Ascending aorta (tissue), 2 donors: ENCODE results near the gene KIR3DL3. TPM values are rescaled to one million over a fixed set of nuclear protein-coding genes. Genes with fewer than 3 reads are reported as not detected.
"Not testable (repeated sequence)": the region's sequence is repeated elsewhere in the genome, so short reads cannot be mapped to it uniquely, and the experiment has no call there.

ENCODE experiments used
- DNase-seq, 2 donors: peaks; one replicate each; pipeline ENCODE4 v3.0.0-alpha.2; 2019; ENCODE audit warnings: low spot score in 2 of 2
- H3K27ac ChIP-seq, 2 donors: fragments of 200-600 bp; sonication (generic); one replicate each; pipeline ENCODE4 v1.5.1; 2016 to 2017; ENCODE audit warnings: mild to moderate bottlenecking in 1 of 2
- H3K27me3 ChIP-seq: fragments of 200-600 bp; sonication (generic); one replicate; pipeline ENCODE4 v1.5.1; 2017
- H3K36me3 ChIP-seq, 2 donors: fragments of 200-600 bp; sonication (generic); one replicate each; pipeline ENCODE4 v1.5.1; 2016
- H3K4me1 ChIP-seq, 2 donors: fragments of 200-600 bp; sonication (generic); one replicate each; pipeline ENCODE4 v1.5.1; 2016 to 2017; ENCODE audit warnings: mild to moderate bottlenecking in 1 of 2
- H3K4me3 ChIP-seq, 2 donors: fragments of 200-600 bp; sonication (generic); one replicate each; pipeline ENCODE4 v1.5.1; 2016 to 2017; ENCODE audit warnings: mild to moderate bottlenecking in 1 of 2
- H3K9me3 ChIP-seq, 2 donors: fragments of 200-600 bp; sonication (generic); one replicate each; pipeline ENCODE4 v1.5.1; 2016
- CTCF ChIP-seq, 3 experiments: fragments of 200-600 bp in 2 of 3; fragments of 450-650 bp in 1 of 3; sonication (generic) in 2 of 3; IDR thresholded peaks; one replicate each; pipeline ENCODE4 v1.5.1; 2016 to 2019; ENCODE audit warnings: antibody characterized with exemption in 3 of 3, mild to moderate bottlenecking in 1 of 3, moderate library complexity in 1 of 3
- intact Hi-C: fragments of 100-400 bp; cut with DNase I; formaldehyde crosslinking; loops from one replicate; pipeline ENCODE4 v1.15.1; 2023
- total RNA-seq: library from RNA; depleted of rRNA; stranded (reverse); fragments of >200 nt; gene quantifications from one replicate; pipeline ENCODE4 v1.1.0, GENCODE V29; 2016

The KIR3DL3 gene
- total RNA-seq, 1 donor from 2014 or later, result not detected

- no peak for DNase-seq
- Histone ChIP-seq H3K4me1 (no peaks in the 10 kb centered on the region), H3K27me3 (no peaks in the 10 kb centered on the region), H3K36me3 (no peaks in the 10 kb centered on the region), H3K27ac (no peak overlapping the region), H3K9me3 (no peaks in the 10 kb centered on the region), H3K4me3 (no peak overlapping the region)
- TF ChIP-seq CTCF (IDR thresholded peaks at IDR 0.05), result no peak
- intact Hi-C loops, result no loop called here
Observed at GRCh38 chr19:54704928-54705327, 19.3 kb upstream of the KIR3DL3 start.

- no peaks in the 10 kb centered on the region for H3K36me3 ChIP-seq
- H3K4me1 ChIP-seq, result no peaks in the 10 kb centered on the region
- H3K4me3 ChIP-seq, result no peak overlapping the region
- no peak for TF ChIP-seq CTCF (IDR thresholded peaks at IDR 0.05)
- intact Hi-C loops, result no loop called here
- no peaks in the 10 kb centered on the region for H3K9me3 ChIP-seq
- no peak for DNase-seq
- H3K27me3 ChIP-seq, result no peaks in the 10 kb centered on the region
- no peak overlapping the region for H3K27ac ChIP-seq
Observed at GRCh38 chr19:54707962-54708361, 16.3 kb upstream of the KIR3DL3 start.

GRCh38 chr19:54708781-54709180 lies 15.5 kb upstream of the KIR3DL3 start:
- H3K36me3 ChIP-seq, result no peaks in the 10 kb centered on the region
- H3K27ac ChIP-seq, result no peak overlapping the region
- intact Hi-C loops, result no loop called here
- TF ChIP-seq CTCF (IDR thresholded peaks at IDR 0.05), result no peak
- no peaks in the 10 kb centered on the region for H3K27me3 ChIP-seq
- no peak for DNase-seq
- H3K9me3 ChIP-seq, result no peaks in the 10 kb centered on the region
- H3K4me3 ChIP-seq, result no peak overlapping the region
- H3K4me1 ChIP-seq, result no peaks in the 10 kb centered on the region

GRCh38 chr19:54709212-54709948 lies 14.9 kb upstream of the KIR3DL3 start:
- Histone ChIP-seq H3K9me3 (no peaks in the 10 kb centered on the region), H3K4me3 (no peak overlapping the region), H3K27me3 (no peaks in the 10 kb centered on the region), H3K27ac (no peak overlapping the region), H3K4me1 (no peaks in the 10 kb centered on the region), H3K36me3 (no peaks in the 10 kb centered on the region)
- intact Hi-C loops, result no loop called here
- DNase-seq, result no peak
- no peak for TF ChIP-seq CTCF (IDR thresholded peaks at IDR 0.05)

GRCh38 chr19:54709956-54710355 lies 14.3 kb upstream of the KIR3DL3 start:
- H3K4me1 ChIP-seq, H3K36me3 ChIP-seq, H3K27ac ChIP-seq, DNase-seq, H3K4me3 ChIP-seq, H3K27me3 ChIP-seq, intact Hi-C loops, H3K9me3 ChIP-seq: not testable (repeated sequence)

GRCh38 chr19:54724644-54725043 lies 402 bp downstream of the KIR3DL3 start:
- TF ChIP-seq CTCF (IDR thresholded peaks at IDR 0.05), result no peak
- intact Hi-C loops, result no loop called here
- no peak for DNase-seq

More at GRCh38 chr19:54724644-54725043, 402 bp downstream of the KIR3DL3 start:
- H3K36me3 ChIP-seq, result no peaks in the 10 kb centered on the region
- H3K4me3 ChIP-seq, result no peak overlapping the region
- no peaks in the 10 kb centered on the region for H3K27me3 ChIP-seq
- no peak overlapping the region for H3K27ac ChIP-seq
- H3K9me3 ChIP-seq, result peaks cover 3 to 15% of the 10 kb centered on the region in 2 donors
- no peaks in the 10 kb centered on the region for H3K4me1 ChIP-seq
